Colonic mucosa (tissue), 4 donors: ENCODE results near the gene LRMDA. TPM values are rescaled to one million over a fixed set of nuclear protein-coding genes. Genes with fewer than 3 reads are reported as not detected.

Experiments used
- DNase-seq: peaks from one replicate; pipeline ENCODE4 v3.0.0-alpha.2; 2020
- H3K27ac ChIP-seq: fragments of 200-600 bp; one replicate; pipeline ENCODE4 v1.8.0; 2021
- H3K27me3 ChIP-seq: fragments of 200-600 bp; one replicate; pipeline ENCODE4 v1.8.0; 2021
- H3K36me3 ChIP-seq: fragments of 200-600 bp; one replicate; pipeline ENCODE4 v1.8.0; 2021
- H3K4me1 ChIP-seq: fragments of 200-600 bp; one replicate; pipeline ENCODE4 v1.8.0; 2021; ENCODE audit warnings: mild to moderate bottlenecking
- H3K4me3 ChIP-seq: fragments of 200-600 bp; one replicate; pipeline ENCODE4 v1.8.0; 2021
- H3K9ac ChIP-seq, 2 donors: one replicate each; pipeline ENCODE4 v1.7.0; 2013; ENCODE audit warnings: control low read depth in 2 of 2, low read depth in 2 of 2, low read length in 2 of 2
- H3K9me3 ChIP-seq: fragments of 200-600 bp; one replicate; pipeline ENCODE4 v1.8.0; 2021
- intact Hi-C: fragments of 100-400 bp; cut with DNase I; formaldehyde crosslinking; loops from one replicate; pipeline ENCODE4 v1.14.1; 2022
- total RNA-seq, 2 donors: library from RNA; stranded (reverse); fragmentation: NEBNext Ultra II Directional in 1 of 2; extraction: Animal tissue kit (Norgen Biotek cat#: 25700) in 1 of 2; gene quantifications; one replicate each; pipeline ENCODE4 v1.2.1, GENCODE V29; 2021
- TF ChIP-seq, protein P1 (sequence below): fragments of 200-600 bp; IDR thresholded peaks from one replicate; pipeline ENCODE4 v1.8.0; 2022; ENCODE audit warnings: antibody characterized with exemption, mild to moderate bottlenecking
- donor health status: healthy.
- donor health status: DM: no; HTN: no; CAD: no.
- donor health status: DM: no; HTN: no; CAD: no.

The LRMDA gene
- total RNA-seq, 2 donors from 2014 or later, result 2.5 to 5.2 TPM

DNA sequence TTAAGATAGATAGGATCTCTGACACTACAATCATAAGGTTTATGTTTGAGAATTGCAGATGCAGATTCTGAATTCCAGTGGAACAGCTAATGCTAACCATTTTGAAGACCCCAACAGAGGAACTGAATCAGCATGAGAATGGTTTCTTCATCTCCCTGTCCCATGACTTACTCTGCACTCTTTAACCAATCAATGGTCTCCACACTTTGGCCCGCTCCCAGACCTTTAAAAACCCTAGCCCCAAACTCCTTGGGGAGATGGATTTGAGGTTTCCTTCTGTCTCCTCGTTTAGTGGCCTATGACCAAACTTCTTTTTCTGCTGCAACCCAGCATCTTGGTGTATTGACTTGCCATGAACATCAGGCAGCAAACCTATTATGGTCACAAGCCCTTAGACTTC lies 804.9 kb downstream of the LRMDA start:
- DNase-seq, result no peak
- intact Hi-C loops, result no loop called here
- H3K4me3 ChIP-seq, result no peak overlapping the region
- no peaks in the 10 kb centered on the region for H3K4me1 ChIP-seq
- no peaks in the 10 kb centered on the region for H3K9me3 ChIP-seq
- no peak overlapping the region for H3K27ac ChIP-seq
- H3K36me3 ChIP-seq, result no peaks in the 10 kb centered on the region
- no peaks in the 10 kb centered on the region for H3K27me3 ChIP-seq
- TF ChIP-seq, protein P1, sequence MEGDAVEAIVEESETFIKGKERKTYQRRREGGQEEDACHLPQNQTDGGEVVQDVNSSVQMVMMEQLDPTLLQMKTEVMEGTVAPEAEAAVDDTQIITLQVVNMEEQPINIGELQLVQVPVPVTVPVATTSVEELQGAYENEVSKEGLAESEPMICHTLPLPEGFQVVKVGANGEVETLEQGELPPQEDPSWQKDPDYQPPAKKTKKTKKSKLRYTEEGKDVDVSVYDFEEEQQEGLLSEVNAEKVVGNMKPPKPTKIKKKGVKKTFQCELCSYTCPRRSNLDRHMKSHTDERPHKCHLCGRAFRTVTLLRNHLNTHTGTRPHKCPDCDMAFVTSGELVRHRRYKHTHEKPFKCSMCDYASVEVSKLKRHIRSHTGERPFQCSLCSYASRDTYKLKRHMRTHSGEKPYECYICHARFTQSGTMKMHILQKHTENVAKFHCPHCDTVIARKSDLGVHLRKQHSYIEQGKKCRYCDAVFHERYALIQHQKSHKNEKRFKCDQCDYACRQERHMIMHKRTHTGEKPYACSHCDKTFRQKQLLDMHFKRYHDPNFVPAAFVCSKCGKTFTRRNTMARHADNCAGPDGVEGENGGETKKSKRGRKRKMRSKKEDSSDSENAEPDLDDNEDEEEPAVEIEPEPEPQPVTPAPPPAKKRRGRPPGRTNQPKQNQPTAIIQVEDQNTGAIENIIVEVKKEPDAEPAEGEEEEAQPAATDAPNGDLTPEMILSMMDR, result no peak
- H3K9ac ChIP-seq, result no peak overlapping the region

GRCh38 chr10:76242956-76243355 lies 811.5 kb downstream of the LRMDA start:
- Histone ChIP-seq H3K9me3 (no peaks in the 10 kb centered on the region), H3K36me3 (no peaks in the 10 kb centered on the region), H3K4me3 (no peak overlapping the region), H3K9ac (no peak overlapping the region), H3K4me1 (no peaks in the 10 kb centered on the region), H3K27ac (no peak overlapping the region), H3K27me3 (no peaks in the 10 kb centered on the region)
- TF ChIP-seq, protein P1, result no peak
- no peak for DNase-seq
- intact Hi-C loops, result no loop called here

GRCh38 chr10:76244061-76244686 lies 812.8 kb downstream of the LRMDA start:
- no peaks in the 10 kb centered on the region for H3K27me3 ChIP-seq
- no peak for DNase-seq
- H3K36me3 ChIP-seq, result no peaks in the 10 kb centered on the region
- no peaks in the 10 kb centered on the region for H3K4me1 ChIP-seq
- TF ChIP-seq, protein P1, result no peak
- no peak overlapping the region for H3K9ac ChIP-seq
- no peaks in the 10 kb centered on the region for H3K9me3 ChIP-seq
- H3K27ac ChIP-seq, result no peak overlapping the region
- intact Hi-C loops, result no loop called here
- no peak overlapping the region for H3K4me3 ChIP-seq

GRCh38 chr10:76245951-76246495 lies 814.6 kb downstream of the LRMDA start:
- Histone ChIP-seq H3K36me3 (no peaks in the 10 kb centered on the region), H3K27ac (no peak overlapping the region), H3K9ac (no peak overlapping the region), H3K27me3 (no peaks in the 10 kb centered on the region), H3K4me3 (no peak overlapping the region), H3K4me1 (no peaks in the 10 kb centered on the region), H3K9me3 (no peaks in the 10 kb centered on the region)
- DNase-seq, result no peak
- TF ChIP-seq, protein P1, result no peak
- intact Hi-C loops, result no loop called here

DNA sequence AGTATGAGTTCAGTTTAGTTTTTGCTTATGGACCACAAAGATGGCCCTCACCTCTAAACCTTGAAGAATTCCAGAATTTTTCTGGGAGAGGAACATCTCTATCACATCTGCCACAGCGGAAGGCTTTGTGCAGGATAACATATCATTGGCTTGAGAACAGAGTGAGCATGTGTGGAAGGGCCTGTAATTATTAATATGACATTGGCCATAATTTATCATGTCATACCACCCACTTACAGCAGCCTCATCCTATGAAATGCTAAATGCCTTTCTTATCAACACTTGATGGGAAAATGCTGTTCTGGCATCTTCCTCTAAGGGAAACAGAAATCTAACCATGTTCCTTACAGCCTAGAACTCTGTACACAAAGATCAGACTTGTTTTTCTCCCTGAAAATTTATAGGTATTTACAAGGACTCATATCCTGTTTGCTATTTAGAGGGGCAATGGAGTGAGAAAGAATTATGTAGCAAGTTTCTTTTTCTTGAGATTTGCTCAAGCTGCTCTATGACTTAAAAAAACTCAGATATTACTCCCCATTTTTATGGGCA lies 817.3 kb downstream of the LRMDA start:
- intact Hi-C loops, result no loop called here
- TF ChIP-seq, protein P1, result no peak
- H3K9ac ChIP-seq, result no peak overlapping the region
- H3K4me1 ChIP-seq, result no peaks in the 10 kb centered on the region
- no peak overlapping the region for H3K4me3 ChIP-seq
- H3K9me3 ChIP-seq, result no peaks in the 10 kb centered on the region
- no peaks in the 10 kb centered on the region for H3K27me3 ChIP-seq
- H3K27ac ChIP-seq, result no peak overlapping the region
- DNase-seq, result no peak
- H3K36me3 ChIP-seq, result no peaks in the 10 kb centered on the region
